Activated CD4-positive, alpha-beta T cell treated with anti-CD3 and anti-CD28 coated beads, Interleukin-2, amount 10 ng/mL, durations not matched to agents 7 days and 5 days (primary cell): ENCODE measurements around the gene ARL5C. TPM values are rescaled to one million over a fixed set of nuclear protein-coding genes. Genes with fewer than 3 reads are reported as not detected.

Experiments used
- CTCF ChIA-PET: fragments of 350-600 bp; sonication (Branson Sonifier 250); formaldehyde crosslinking; loops from one replicate; lab custom pipeline; 2021; ENCODE audit warnings: antibody characterized with exemption; lab: Charles Lee
- POLR2A ChIA-PET: fragments of 350-600 bp; sonication (Branson Sonifier 250); formaldehyde crosslinking; loops from one replicate; lab custom pipeline; 2021; ENCODE audit warnings: antibody characterized with exemption; lab: Charles Lee
- DNase-seq: peaks from one replicate; pipeline ENCODE4 v3.0.0-alpha.2; 2020
- H3K27ac Mint-ChIP-seq: one replicate; pipeline ENCODE4 v1.8.0; 2021; ENCODE audit warnings: mild to moderate bottlenecking, moderate library complexity, mixed read lengths
- H3K27me3 Mint-ChIP-seq: one replicate; pipeline ENCODE4 v1.8.0; 2021; ENCODE audit warnings: mixed read lengths
- H3K36me3 Mint-ChIP-seq: one replicate; pipeline ENCODE4 v1.8.0; 2021; ENCODE audit warnings: low read depth, mixed read lengths
- H3K4me1 Mint-ChIP-seq: one replicate; pipeline ENCODE4 v1.8.0; 2021; ENCODE audit warnings: mixed read lengths
- H3K4me3 Mint-ChIP-seq: one replicate; pipeline ENCODE4 v1.8.0; 2021; ENCODE audit warnings: mild to moderate bottlenecking, moderate library complexity, mixed read lengths
- H3K9me3 Mint-ChIP-seq: one replicate; pipeline ENCODE4 v1.8.0; 2021; ENCODE audit warnings: mixed read lengths
- total RNA-seq, 2 experiments: library from RNA; stranded (reverse); gene quantifications; one replicate each; pipeline ENCODE4 v1.2.3, GENCODE V29; 2021

ARL5C gene
- total RNA-seq, 2 experiments from 2014 or later = 0.15 TPM; not detected in 1

GRCh38 chr17:39164675-39165143 lies 1.3 kb downstream of the ARL5C start:
- Mint-ChIP-seq H3K36me3 (peaks cover 5% of the 10 kb centered on the region), H3K27ac (no peak overlapping the region)
- POLR2A ChIA-PET = no interaction called here

GRCh38 chr17:39161962-39162361 lies 4.0 kb downstream of the ARL5C start:
- Mint-ChIP-seq H3K4me1 (peaks cover 20% of the 10 kb centered on the region), H3K9me3 (no peaks in the 10 kb centered on the region), H3K27me3 (peaks cover 21% of the 10 kb centered on the region), H3K36me3 (no peaks in the 10 kb centered on the region), H3K4me3 (no peak overlapping the region), H3K27ac (no peak overlapping the region)
- CTCF ChIA-PET = interaction anchor here (6.9 to 7.1 kb wide), 2 partner anchors 8 to 14 kb away, joined by 70 to 94 read pairs; partner anchors contain the start of gene PLXDC1
- POLR2A ChIA-PET = no interaction called here
- no peak for DNase-seq

More at GRCh38 chr17:39164675-39165143, 1.3 kb downstream of the ARL5C start:
- Mint-ChIP-seq H3K9me3 (peaks cover 5% of the 10 kb centered on the region), H3K4me1 (peaks cover 38% of the 10 kb centered on the region), H3K4me3 (peak overlapping the region; percentile 81), H3K27me3 (peaks cover 29% of the 10 kb centered on the region)
- DNase-seq = peak; percentile 81
- CTCF ChIA-PET = interaction anchor here (0.5 to 7.1 kb wide), 30 partner anchors 11 to 436 kb away, joined by 3 to 94 read pairs (median 4); partner anchors contain the start of genes FBXO47, PLXDC1, PSMB3 and RPL19

DNA sequence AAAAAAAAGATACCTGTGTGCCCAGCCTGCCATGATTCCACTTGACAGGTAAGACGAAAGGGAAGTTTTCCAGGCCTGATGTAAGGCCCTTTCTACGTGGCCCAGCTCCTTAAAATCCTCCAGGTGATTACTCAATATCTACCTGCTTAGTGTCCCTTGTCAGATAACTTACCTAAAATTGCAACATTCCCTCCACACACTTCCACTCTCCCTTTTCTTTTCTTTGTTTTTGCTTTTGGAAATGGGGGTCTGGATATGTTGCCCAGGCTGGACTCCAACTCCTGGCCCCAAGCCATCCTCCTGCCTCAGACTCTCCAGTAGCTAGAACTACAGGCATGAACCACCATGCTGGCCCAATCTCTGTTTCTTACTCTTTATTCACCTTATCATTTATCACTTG lies 7.3 kb downstream of the ARL5C start:
- ChIA-PET POLR2A (no interaction called here), CTCF (interaction anchor here (0.6 to 1.2 kb wide), 2 partner anchors 176 to 1827 kb away, joined by 3 read pairs; no protein-coding TSS in a partner anchor)
- Mint-ChIP-seq H3K4me1 (peaks cover 11% of the 10 kb centered on the region), H3K9me3 (no peaks in the 10 kb centered on the region), H3K36me3 (peaks cover 2% of the 10 kb centered on the region), H3K27me3 (peaks cover 7% of the 10 kb centered on the region), H3K27ac (no peak overlapping the region), H3K4me3 (no peak overlapping the region)
- DNase-seq = no peak

DNA sequence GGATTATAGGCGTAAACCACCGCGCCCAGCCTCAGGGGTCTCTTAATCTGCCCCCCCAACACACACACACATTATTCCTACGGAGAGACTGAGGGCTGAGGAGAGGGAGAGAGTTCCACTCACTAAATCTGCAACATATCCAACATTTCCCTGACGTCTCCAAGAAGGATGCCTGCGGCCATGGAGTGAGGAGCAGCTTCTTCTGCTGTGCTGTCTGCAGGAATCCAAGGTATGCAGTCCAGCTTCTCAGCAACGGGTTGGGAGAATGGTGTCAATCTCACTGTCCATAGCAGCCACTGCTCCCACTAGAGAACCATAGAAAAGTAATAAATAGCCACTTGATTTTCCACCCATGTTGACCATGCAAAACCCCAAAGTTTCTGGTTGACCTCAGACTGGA lies 9.5 kb downstream of the ARL5C start:
- Mint-ChIP-seq H3K4me1 (peaks cover 30% of the 10 kb centered on the region), H3K4me3 (no peak overlapping the region), H3K9me3 (no peaks in the 10 kb centered on the region), H3K27me3 (peaks cover 7% of the 10 kb centered on the region), H3K36me3 (peaks cover 2% of the 10 kb centered on the region), H3K27ac (no peak overlapping the region)
- no peak for DNase-seq
- ChIA-PET CTCF (interaction anchor here (5.8 kb wide), 1 partner anchor 9 kb away, joined by 94 read pairs; the partner anchor contains the start of gene ARL5C), POLR2A (no interaction called here)

DNA sequence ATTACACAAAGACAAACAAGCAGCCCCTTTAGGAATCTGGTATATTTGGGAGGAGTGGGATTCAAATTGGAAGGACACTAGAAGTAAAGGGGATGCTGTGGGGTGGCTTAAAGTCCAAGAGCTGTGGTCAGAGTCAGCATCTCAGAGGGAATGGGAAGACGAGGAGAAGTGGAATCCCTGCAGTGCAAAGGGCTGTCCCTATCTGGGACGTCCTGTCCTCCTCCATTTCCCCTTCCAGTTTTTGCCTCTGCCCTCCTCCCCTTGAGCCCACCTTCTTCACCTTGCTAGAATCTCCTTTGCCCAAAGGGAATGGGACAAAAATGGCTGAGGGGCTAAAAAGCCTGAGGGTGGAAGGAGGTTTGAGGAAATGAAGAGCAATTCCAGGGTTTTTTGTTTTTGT lies 10.3 kb downstream of the ARL5C start:
- no peak for DNase-seq
- ChIA-PET CTCF (interaction anchor here (5.8 kb wide), 1 partner anchor 9 kb away, joined by 94 read pairs; the partner anchor contains the start of gene ARL5C), POLR2A (no interaction called here)
- Mint-ChIP-seq H3K4me3 (peak overlapping the region; percentile 36), H3K4me1 (peaks cover 32% of the 10 kb centered on the region), H3K36me3 (peaks cover 2% of the 10 kb centered on the region), H3K27ac (no peak overlapping the region), H3K9me3 (no peaks in the 10 kb centered on the region), H3K27me3 (peaks cover 7% of the 10 kb centered on the region)

DNA sequence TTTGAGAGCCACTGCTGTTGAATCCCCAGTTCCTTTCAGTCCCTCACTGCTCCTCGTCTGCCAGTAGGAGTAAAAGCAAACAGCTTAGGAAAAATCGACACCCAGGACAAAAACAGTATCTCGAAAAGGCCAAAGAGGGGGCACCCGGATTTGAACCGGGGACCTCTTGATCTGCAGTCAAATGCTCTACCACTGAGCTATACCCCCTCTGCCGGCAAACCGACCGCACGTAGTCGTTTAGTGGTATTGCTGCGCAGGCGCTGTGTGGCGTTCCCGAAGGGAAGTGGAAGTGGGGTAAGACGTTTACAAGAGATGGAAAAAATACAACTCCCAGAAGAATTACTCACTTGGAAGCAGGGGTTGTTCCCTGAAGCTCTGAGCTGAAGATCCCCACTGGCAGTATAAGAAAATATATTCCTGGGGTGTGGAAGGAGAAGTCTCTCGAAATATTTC lies 12.3 kb downstream of the ARL5C start:
- Mint-ChIP-seq H3K36me3 (peaks cover 2% of the 10 kb centered on the region), H3K4me1 (peaks cover 43% of the 10 kb centered on the region), H3K27ac (peak overlapping the region; percentile 95), H3K27me3 (peaks cover 20% of the 10 kb centered on the region), H3K4me3 (peak overlapping the region; percentile 95), H3K9me3 (no peaks in the 10 kb centered on the region)
- CTCF ChIA-PET = interaction anchor here (0.6 to 5.8 kb wide), 45 partner anchors 9 to 594 kb away, joined by 3 to 94 read pairs (median 4); partner anchors contain the start of genes ARL5C, FBXO47, MED1 and RPL19
- peak; percentile 91 for DNase-seq
- POLR2A ChIA-PET = interaction anchor here (0.8 to 1.4 kb wide), 3 partner anchors 46 to 300 kb away, joined by 3 to 4 read pairs (median 4); partner anchors contain the start of genes RPL19 and RPL23

- H3K36me3 Mint-ChIP-seq = peaks cover 2% of the 10 kb centered on the region
- ChIA-PET POLR2A (interaction anchor here (0.7 kb wide), 1 partner anchor 169 kb away, joined by 3 read pairs; no protein-coding TSS in a partner anchor), CTCF (interaction anchor here (0.6 to 5.8 kb wide), 41 partner anchors 8 to 1534 kb away, joined by 3 to 94 read pairs (median 4); partner anchors contain the start of genes ARL5C, FBXO47 and RPL23)
- H3K27ac Mint-ChIP-seq = peak overlapping the region; percentile 95
- no peak for DNase-seq
- peak overlapping the region; percentile 95 for H3K4me3 Mint-ChIP-seq
- peaks cover 43% of the 10 kb centered on the region for H3K4me1 Mint-ChIP-seq
- peaks cover 20% of the 10 kb centered on the region for H3K27me3 Mint-ChIP-seq
- no peaks in the 10 kb centered on the region for H3K9me3 Mint-ChIP-seq
Observed at GRCh38 chr17:39151943-39152818, 13.8 kb downstream of the ARL5C start.

DNA sequence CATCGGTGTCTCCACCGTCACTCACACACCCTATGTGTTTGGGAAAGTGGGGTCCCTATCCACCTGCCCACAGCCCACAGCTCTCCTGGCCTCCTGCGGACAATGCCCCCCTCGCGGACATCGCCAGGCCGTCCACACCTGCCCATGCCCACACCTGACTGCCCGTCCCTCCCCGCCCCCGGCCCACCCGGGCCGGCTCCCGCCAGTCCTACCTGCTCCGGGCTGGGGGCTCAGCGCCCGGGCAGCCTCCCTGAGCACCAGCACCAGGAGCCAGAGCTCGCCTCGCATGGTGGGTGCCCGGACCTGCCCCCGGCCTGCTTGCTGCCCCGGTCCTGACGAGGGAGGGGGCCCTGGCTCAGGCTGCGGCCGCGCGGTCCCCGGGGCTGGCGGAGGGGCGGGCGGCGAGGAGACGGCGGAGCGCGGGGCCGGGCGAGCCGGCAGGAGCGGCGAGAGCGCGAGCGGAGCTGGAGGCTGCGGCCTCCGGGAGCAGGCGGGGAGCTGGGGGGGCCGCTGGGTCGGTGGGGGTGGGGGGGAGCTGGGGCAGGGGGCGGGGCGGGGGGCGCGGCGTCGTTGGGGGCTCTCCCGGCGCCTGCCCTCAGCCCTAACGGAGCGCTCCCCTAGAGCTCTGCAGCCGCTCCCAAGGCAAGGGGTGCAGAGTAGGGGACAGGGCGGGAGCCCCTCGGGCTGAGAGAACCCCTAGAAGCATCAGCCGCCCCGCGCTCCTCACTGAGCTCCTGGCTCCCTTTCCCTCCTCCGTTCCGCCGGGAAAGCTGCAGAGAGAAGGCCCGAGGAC lies 14.6 kb downstream of the ARL5C start, which contains the start of gene PLXDC1:
PLXDC1 (minus strand) TSS at position 488 of the 793 bp plus-strand sequence; CDS start at position 288, 200 bp downstream.
- Mint-ChIP-seq H3K4me1 (peaks cover 43% of the 10 kb centered on the region), H3K9me3 (no peaks in the 10 kb centered on the region), H3K27ac (peak within 1 kb of the TSS; percentile 95), H3K27me3 (peaks cover 18% of the 10 kb centered on the region), H3K4me3 (peak within 1 kb of the TSS; percentile 95), H3K36me3 (peaks cover 2% of the 10 kb centered on the region)
- ChIA-PET POLR2A (no interaction called here), CTCF (interaction anchor here (0.8 to 5.8 kb wide), 6 partner anchors 9 to 184 kb away, joined by 3 to 94 read pairs (median 3); partner anchors contain the start of genes ARL5C and FBXO47)
- DNase-seq = no peak

GRCh38 chr17:39150795-39151149 lies 15.2 kb downstream of the ARL5C start:
- Mint-ChIP-seq H3K36me3 (peaks cover 2% of the 10 kb centered on the region), H3K4me1 (peaks cover 43% of the 10 kb centered on the region), H3K9me3 (no peaks in the 10 kb centered on the region), H3K27me3 (peaks cover 17% of the 10 kb centered on the region), H3K27ac (no peak overlapping the region), H3K4me3 (peak overlapping the region; percentile 61)
- CTCF ChIA-PET = interaction anchor here (4.5 kb wide), 1 partner anchor 168 kb away, joined by 66 read pairs; no protein-coding TSS in a partner anchor
- POLR2A ChIA-PET = no interaction called here
- DNase-seq = no peak

- Mint-ChIP-seq H3K4me3 (peak overlapping the region; percentile 6), H3K27ac (no peak overlapping the region), H3K4me1 (peaks cover 40% of the 10 kb centered on the region), H3K36me3 (peaks cover 2% of the 10 kb centered on the region), H3K27me3 (peaks cover 17% of the 10 kb centered on the region), H3K9me3 (no peaks in the 10 kb centered on the region)
- DNase-seq = no peak
- ChIA-PET CTCF (interaction anchor here (0.7 kb wide), 1 partner anchor 167 kb away, joined by 3 read pairs; no protein-coding TSS in a partner anchor), POLR2A (no interaction called here)
Observed at GRCh38 chr17:39150104-39150634, 15.8 kb downstream of the ARL5C start.
